Stimulated activated naive CD8-positive, alpha-beta T cell treated with anti-CD3 and anti-CD28 coated beads, Interleukin-15, amount 100 ng/mL, for 72 hours (primary cell): ENCODE results near the gene ESR1.

Experiments used
- ATAC-seq: fragments of 150-1000 bp; cut with Tn5 transposase; 2 replicates; pipeline ENCODE4 v1.10.0; 2021; ENCODE audit warnings: mild to moderate bottlenecking, moderate library complexity
- DNase-seq, 2 donors: peaks; one replicate each; pipeline ENCODE4 v3.0.0; 2021 to 2022
- H3K27ac Mint-ChIP-seq, 2 donors: one replicate each; pipeline ENCODE4 v1.8.0; 2022; ENCODE audit warnings: mild to moderate bottlenecking in 2 of 2, mixed read lengths in 2 of 2, moderate library complexity in 2 of 2
- H3K27me3 Mint-ChIP-seq: one replicate; pipeline ENCODE4 v1.8.0; 2022; ENCODE audit warnings: mixed read lengths
- H3K4me1 Mint-ChIP-seq: one replicate; pipeline ENCODE4 v1.8.0; 2022; ENCODE audit warnings: mild to moderate bottlenecking, mixed read lengths
- H3K4me3 Mint-ChIP-seq, 2 donors: one replicate each; pipeline ENCODE4 v1.8.0; 2022; ENCODE audit warnings: mild to moderate bottlenecking in 2 of 2, mixed read lengths in 2 of 2, moderate library complexity in 1 of 2
- H3K9me3 Mint-ChIP-seq, 2 donors: one replicate each; pipeline ENCODE4 v1.8.0; 2022; ENCODE audit warnings: mixed read lengths in 2 of 2

ESR1 gene

DNA sequence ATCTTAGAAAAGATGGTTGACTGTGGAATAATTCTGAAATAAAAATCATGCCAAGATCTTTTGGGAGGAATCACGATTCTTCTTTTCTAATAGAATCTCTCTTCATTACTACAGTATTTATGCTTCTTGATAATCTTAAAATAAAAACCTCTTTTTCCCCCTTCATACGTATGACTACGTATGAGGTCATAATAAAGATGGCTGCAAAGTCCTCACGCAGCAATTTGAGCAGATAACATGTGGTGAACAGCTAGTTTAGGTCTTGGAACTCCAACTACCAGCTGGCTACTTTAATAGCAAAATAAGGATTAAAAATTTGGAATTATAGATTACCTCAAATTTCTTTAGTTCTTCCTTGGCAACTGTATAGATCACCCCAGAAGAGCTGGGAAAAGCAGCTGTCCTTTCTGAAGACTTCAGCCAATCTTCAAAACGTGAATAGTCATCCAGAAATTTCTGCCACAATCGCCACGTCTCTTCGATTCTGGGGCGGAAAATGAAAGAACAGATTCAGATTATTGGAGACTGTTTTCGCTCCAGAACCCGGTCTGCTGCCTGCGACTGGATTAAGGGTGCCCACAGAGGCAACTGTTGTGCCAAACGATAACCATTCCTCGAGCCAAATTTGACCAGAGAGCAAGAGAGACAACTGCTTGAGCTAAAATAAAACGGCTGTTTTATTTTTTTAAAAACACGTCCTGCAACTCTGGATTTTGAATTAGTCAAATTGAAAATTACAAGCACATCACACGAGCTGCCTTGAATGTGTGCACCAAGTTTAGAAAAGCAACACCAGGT is 347.3 kb downstream of the ESR1 start:
- H3K4me1 Mint-ChIP-seq: peaks cover 5% of the 10 kb centered on the region
- DNase-seq: no peak
- no peak overlapping the region for H3K27ac Mint-ChIP-seq

DNA sequence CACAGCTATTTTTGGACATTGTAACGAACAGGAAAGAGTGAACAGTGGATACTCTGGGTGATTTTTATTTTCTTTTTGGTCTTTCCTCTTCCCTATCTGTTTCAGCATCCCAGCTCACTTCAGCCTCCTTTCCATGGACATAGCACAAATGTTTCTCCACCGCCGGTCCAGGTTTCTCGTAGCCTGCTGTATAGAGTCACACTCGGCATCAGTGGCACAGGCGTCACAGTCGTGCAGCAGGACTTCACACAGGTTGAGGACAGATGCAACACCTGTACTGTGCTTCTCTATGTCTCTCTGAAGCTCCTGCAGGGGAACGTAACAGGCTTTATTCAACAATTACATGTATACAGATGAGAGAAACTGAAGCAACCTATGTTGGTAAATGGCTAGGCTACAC is 348.3 kb downstream of the ESR1 start:
- ATAC-seq: no peak

More for the DNA sequence above, 347.3 kb downstream of the ESR1 start:
- Mint-ChIP-seq H3K27me3 (no peaks in the 10 kb centered on the region), H3K9me3 (no peaks in the 10 kb centered on the region), H3K4me3 (no peak overlapping the region)
- ATAC-seq: no peak

DNA sequence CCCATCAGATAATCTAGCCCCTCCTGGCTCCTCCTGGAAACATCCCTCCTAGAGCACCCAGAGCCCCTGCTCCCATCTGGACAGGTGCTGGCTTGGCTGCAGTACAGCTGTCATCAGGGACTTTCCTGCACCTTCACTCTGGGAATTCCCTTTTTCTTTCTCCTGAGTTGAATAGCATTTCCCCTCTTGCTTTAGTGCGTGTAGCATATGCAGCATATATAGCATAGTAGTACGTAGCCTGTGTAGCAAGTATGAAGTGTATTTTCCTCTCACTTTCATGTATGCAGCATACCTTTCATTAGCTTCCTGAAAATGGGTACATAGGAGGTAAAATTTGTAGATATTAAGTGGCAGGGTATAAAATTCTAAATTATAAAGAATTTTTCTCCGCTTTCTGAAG is 352.9 kb downstream of the ESR1 start:
- H3K27ac Mint-ChIP-seq: peak overlapping the region; percentile 60 to 90
- peak; percentile 94 for ATAC-seq
- H3K4me1 Mint-ChIP-seq: peaks cover 36% of the 10 kb centered on the region

More for the DNA sequence above, 348.3 kb downstream of the ESR1 start:
- no peak overlapping the region for H3K4me3 Mint-ChIP-seq
- no peaks in the 10 kb centered on the region for H3K9me3 Mint-ChIP-seq
- H3K27ac Mint-ChIP-seq: no peak overlapping the region
- peaks cover 15% of the 10 kb centered on the region for H3K4me1 Mint-ChIP-seq
- no peak for DNase-seq
- H3K27me3 Mint-ChIP-seq: no peaks in the 10 kb centered on the region

DNA sequence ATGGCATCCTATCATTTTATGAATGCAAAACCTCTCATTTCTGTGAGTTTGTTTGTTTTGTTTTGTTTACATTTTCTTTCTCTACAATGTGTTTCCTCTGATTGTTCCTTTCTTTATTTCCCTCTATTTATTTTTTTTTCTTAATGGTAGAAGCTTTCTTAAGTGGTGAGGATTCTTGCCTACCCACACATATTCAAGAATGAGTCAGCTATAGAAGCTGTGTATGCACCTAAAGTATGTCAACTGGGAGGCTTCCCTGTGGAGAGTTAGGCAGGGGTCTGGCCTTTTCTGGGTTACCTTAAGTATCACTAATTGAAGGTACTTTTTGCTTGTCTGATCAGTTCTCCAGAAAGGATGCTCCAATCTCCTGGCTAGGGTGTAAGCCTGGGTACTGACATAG is 354.0 kb downstream of the ESR1 start:
- DNase-seq (no peak), ATAC-seq (peak; percentile 74)
- Mint-ChIP-seq H3K4me3 (peak overlapping the region; percentile 32 to 55), H3K9me3 (no peaks in the 10 kb centered on the region), H3K4me1 (peaks cover 36% of the 10 kb centered on the region), H3K27ac (peak overlapping the region; percentile 74 to 81), H3K27me3 (no peaks in the 10 kb centered on the region)

More for the DNA sequence above, 352.9 kb downstream of the ESR1 start:
- Mint-ChIP-seq H3K9me3 (no peaks in the 10 kb centered on the region), H3K4me3 (peak overlapping the region; percentile 44 to 46), H3K27me3 (no peaks in the 10 kb centered on the region)
- DNase-seq: peak in 1 of 2 donors; percentile 20

DNA sequence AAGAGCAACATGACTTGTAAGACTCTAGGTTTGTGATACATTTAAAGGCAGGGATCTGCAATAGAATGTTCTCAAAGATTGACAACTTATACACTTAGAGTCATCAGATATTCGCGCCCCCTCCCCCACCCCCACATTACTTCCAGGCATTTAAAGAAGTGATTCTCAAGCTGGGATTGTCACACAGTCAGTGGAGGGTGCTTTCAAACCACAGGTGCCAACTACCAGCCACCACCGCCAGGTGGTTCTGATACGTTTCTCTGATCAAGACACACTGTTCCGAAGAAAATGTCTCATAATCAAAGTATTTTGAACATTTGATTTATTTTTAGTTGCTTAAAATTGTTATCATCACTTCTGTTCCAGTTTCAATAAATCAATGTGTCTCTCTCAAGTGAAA is 357.5 kb downstream of the ESR1 start:
- H3K27me3 Mint-ChIP-seq: no peaks in the 10 kb centered on the region
- H3K4me3 Mint-ChIP-seq: no peak overlapping the region
- no peak for DNase-seq
- no peaks in the 10 kb centered on the region for H3K9me3 Mint-ChIP-seq
- no peak for ATAC-seq
- peaks cover 38% of the 10 kb centered on the region for H3K4me1 Mint-ChIP-seq
- H3K27ac Mint-ChIP-seq: no peak overlapping the region

DNA sequence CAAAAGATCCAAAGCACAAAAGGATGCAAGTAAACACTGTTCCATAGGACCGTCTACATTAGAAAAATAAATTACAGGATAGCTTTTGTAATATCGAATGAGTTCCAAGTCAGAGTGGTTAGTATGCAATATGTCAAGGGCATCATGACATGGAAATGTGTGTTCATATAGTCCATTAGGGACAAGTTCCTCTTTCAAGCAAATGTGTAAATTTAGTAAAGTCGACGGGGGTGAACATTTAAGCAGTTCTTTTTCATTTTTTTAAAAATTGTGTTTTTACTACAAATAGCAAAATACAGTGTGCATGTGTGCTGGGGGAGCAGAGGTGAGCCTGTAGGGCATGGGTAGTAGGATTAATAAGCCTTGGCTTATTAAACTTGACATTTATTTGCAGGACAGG is 359.0 kb downstream of the ESR1 start:
- Mint-ChIP-seq H3K27ac (no peak overlapping the region), H3K4me3 (no peak overlapping the region), H3K9me3 (peaks cover 12% of the 10 kb centered on the region in 2 donors), H3K4me1 (peaks cover 39% of the 10 kb centered on the region), H3K27me3 (no peaks in the 10 kb centered on the region)
- DNase-seq (no peak), ATAC-seq (no peak)

DNA sequence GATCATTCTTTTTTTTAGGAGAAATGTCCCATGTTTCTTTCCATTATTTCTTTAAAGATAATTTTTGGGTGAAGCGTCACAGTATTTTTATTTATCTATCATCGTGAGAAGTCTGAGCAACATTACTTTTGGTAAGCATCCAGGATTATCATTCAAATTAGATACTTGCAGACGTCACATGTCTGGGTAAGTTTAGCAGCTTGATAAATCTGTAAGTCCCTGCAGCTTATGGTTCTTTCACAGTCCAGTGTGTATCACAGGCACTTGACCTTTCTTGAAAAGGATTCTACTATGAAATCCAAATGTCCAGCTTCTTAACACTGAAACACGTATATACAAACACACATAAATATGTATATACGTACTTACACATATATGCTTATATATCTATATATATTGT is 359.4 kb downstream of the ESR1 start:
- Mint-ChIP-seq H3K27me3 (no peaks in the 10 kb centered on the region), H3K4me1 (peaks cover 37% of the 10 kb centered on the region), H3K4me3 (no peak overlapping the region), H3K27ac (no peak overlapping the region), H3K9me3 (peaks cover 12 to 14% of the 10 kb centered on the region in 2 donors)
- ATAC-seq (no peak), DNase-seq (no peak)

DNA sequence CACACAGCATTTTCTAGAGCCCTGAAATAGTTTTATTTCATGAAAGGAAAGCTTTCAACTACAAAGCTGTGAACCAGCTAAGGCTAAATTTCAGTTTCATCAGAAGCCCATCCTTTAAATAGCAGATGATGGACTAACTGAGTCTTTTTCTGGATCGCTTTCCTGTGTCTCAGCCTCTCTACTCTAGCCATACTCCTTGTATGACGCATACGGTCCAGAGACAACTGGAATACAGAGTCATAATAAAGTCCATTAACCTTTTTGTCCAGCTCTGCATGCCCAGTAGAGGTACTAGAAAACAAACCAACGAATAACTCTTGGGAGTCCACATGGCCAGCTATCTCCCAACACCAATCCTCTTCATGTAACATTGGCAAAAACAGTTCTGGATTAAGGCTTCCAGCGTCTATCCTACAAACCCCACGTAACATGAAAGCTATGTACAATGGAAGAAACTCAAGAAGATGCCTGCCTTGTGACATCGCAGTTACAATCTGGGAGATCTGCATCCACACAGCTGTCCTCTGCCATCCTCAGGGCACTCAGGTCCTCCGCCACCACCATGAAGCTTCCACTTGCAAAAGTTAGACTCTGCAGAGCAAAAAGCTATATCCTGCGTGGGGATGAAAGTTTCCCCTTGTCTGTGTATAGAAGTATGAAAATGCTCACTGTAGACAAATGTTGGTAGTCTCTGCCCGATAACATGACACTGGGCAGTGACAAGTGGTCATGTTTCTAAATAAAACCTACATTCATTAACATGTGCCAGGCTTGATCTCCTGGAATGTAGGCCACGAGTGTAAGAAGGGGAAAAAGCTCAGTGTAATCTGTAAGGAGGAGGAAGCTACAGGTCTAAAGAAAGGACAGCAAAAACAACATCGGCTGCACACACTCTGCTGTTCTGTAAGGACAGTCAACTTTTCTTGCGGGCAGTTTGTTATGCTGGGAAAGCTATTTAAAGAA is 360.4 kb downstream of the ESR1 start:
- H3K4me1 Mint-ChIP-seq: peaks cover 31% of the 10 kb centered on the region
- no peak overlapping the region for H3K27ac Mint-ChIP-seq
- ATAC-seq (no peak), DNase-seq (no peak)
- no peaks in the 10 kb centered on the region for H3K27me3 Mint-ChIP-seq
- no peak overlapping the region for H3K4me3 Mint-ChIP-seq
- H3K9me3 Mint-ChIP-seq: peaks cover 12 to 14% of the 10 kb centered on the region in 2 donors

DNA sequence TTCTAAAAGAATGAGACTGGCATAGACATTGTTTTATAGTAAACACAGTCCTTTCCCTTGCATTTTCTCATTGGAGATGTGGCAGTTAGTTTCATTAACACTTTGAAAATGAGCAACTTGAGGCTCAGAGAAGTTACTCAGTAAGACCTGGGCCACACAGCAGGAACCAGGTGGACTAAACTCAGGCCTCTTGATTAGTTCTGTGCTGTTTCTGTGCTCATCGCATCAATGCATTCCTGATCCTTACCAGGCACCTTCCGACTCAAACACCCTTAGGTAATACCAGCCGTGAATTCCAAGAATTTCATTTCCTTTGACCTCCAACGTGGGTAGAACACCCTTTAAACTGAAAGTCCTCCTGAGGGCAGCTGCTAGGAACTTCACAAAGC is 362.8 kb downstream of the ESR1 start:
- no peaks in the 10 kb centered on the region for H3K27me3 Mint-ChIP-seq
- ATAC-seq (no peak), DNase-seq (no peak)
- peaks cover 25% of the 10 kb centered on the region for H3K4me1 Mint-ChIP-seq
- H3K9me3 Mint-ChIP-seq: peaks cover 12 to 14% of the 10 kb centered on the region in 2 donors
- no peak overlapping the region for H3K27ac Mint-ChIP-seq
- peak overlapping the region in 1 of 2 donors; percentile 44 for H3K4me3 Mint-ChIP-seq

DNA sequence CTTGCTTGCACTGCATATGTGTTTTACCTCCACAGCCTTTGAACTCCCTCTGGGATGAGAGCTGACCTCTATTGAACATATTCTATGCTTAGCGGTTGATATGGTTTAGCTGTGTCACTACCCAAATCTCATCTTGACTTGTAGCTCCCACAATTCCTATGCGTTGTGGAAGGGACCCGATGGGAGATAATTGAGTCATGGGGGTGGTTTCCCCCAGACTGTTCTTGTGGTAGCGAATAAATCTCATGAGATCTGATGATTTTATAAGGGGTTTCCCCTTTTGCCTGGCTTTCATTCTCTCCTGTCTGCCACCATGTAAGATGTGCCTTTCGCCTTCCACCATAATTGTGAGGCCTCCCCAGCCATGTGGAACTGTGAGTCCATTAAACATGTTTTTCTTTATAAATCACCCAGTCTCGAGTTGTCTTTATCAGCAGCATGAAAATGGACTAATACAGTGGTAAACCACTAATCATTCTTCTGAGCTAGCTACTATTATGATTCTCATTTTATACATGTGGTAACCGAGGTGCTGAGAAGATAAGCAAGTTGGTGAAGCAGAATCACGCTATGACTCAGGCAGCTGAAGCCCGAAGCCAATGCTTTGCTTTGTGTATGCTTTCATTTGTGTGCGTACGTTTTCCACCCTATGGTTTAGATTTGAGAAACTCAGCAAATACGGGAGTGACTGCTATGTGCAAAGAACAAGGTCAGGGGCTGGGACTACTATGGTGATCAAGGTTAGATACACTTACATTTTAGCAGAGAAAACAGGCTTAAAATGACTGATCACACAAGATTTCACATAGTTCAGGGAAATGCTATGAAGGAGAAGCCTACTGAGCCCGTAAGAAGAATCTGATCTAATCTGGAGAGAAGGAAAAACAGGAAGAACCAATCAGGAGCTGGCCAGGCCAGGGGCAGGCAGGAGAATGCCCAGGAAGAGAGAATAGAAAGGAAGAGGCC is 363.5 kb downstream of the ESR1 start:
- Mint-ChIP-seq H3K27ac (peak overlapping the region; percentile 75 to 95), H3K9me3 (peaks cover 12 to 14% of the 10 kb centered on the region in 2 donors), H3K27me3 (no peaks in the 10 kb centered on the region), H3K4me3 (peak overlapping the region; percentile 43 to 54), H3K4me1 (peaks cover 25% of the 10 kb centered on the region)
- DNase-seq (peak; percentile 17 to 76), ATAC-seq (peak; percentile 96)

DNA sequence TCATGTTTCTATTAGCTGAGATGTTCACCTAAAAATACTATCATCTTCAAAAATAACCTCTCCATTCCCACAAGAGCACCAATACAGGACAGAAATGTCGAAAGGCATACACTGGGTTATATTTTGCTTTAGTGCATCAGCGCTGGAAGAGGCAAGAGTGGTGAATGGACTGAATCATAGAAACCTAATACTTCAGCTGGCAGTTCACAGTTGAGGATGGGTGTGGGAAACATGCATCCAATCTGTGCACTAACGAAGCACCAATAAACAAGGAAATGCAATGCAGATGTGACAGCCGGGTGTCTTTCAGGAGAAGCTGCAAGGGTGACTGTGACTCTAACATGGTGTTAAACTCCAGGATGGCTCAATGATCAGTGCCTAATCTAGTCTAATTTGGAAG is 365.8 kb downstream of the ESR1 start:
- Mint-ChIP-seq H3K27me3 (no peaks in the 10 kb centered on the region), H3K4me1 (peaks cover 17% of the 10 kb centered on the region), H3K9me3 (peaks cover 12 to 14% of the 10 kb centered on the region in 2 donors), H3K4me3 (no peak overlapping the region), H3K27ac (no peak overlapping the region)
- ATAC-seq (no peak), DNase-seq (no peak)

DNA sequence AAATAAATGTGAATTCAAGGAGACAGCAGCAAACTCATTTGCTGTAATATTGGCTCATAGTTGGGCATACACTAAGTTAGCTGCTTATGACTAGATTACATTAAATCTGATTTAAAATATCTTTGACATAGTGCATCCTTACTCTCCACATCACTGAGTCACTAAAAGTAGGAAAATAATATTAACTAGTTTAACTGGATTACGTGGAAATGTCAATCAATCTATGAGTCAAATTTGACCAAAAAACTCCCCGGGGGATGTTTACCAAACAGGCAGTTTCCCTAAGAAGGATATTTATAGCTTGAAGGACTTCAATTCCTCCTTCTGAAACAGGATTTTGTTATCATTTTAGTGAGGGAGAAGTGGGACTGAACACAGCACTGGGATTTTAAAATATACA is 366.5 kb downstream of the ESR1 start:
- Mint-ChIP-seq H3K9me3 (peaks cover 12 to 14% of the 10 kb centered on the region in 2 donors), H3K4me3 (no peak overlapping the region), H3K27me3 (no peaks in the 10 kb centered on the region), H3K4me1 (peaks cover 15% of the 10 kb centered on the region), H3K27ac (no peak overlapping the region)
- no peak for ATAC-seq
- DNase-seq: no peak

DNA sequence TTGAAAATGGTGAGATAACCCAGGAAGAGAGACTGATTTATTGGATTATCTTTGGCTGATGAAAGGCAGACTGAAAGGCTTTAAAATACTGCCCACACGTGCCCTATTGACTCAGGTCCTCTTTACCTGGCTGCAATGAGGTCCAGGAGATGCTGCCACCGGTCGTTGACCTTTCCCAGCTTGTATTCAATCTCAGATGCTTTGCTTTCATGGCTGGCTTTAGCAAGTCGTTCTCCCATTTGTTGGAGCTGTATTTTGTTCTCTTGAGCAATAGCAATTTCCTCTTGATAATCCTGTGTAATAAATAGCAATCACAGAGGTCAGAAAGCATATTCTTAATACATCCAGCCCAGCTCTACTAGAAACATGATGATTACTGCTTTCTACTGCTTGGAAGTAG is 368.8 kb downstream of the ESR1 start:
- DNase-seq (no peak), ATAC-seq (no peak)
- Mint-ChIP-seq H3K9me3 (peaks cover 5% of the 10 kb centered on the region in 2 donors), H3K27me3 (no peaks in the 10 kb centered on the region), H3K4me1 (peaks cover 16% of the 10 kb centered on the region), H3K4me3 (no peak overlapping the region), H3K27ac (no peak overlapping the region)
